Thyroid gland (tissue), 4 donors: Measurements from ENCODE around the gene PAX8.

Experiments
- CTCF ChIP-seq, 6 experiments: fragments of 200-600 bp in 3 of 6; fragments of 450-650 bp in 3 of 6; sonication (generic) in 3 of 6; IDR thresholded peaks; one replicate each; pipeline ENCODE4 v1.5.1; 2016 to 2019; ENCODE audit warnings: antibody characterized with exemption in 6 of 6, mild to moderate bottlenecking in 2 of 6, inconsistent platforms in 1 of 6, moderate library complexity in 1 of 6
- POLR2A ChIP-seq, 2 donors: fragments of 450-650 bp; IDR thresholded peaks; one replicate each; pipeline ENCODE4 v1.6.1; 2017; ENCODE audit warnings: antibody characterized with exemption in 2 of 2, mild to moderate bottlenecking in 2 of 2, moderate library complexity in 1 of 2

DNA sequence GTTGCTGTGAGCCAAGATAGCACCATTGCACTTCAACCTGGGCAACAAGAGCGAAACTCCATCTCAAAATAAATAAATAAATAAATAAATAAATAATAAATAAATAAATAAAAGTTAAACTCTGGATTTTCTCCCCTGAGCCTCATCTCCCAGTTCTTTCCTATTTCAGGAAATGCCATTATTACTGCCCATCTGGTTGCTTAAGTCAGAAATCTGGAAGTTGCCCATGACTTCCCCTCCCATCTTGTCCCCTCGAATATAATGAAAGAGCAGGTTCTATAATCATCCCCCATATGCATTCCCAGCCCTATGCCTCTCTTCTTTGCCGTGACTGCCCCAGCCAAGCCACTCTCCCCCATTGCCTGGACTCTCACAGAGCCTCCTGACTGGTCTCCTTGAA lies 109.1 kb downstream of the PAX8 start:
- TF ChIP-seq POLR2A (IDR thresholded peaks at IDR 0.05) (no peak), CTCF (IDR thresholded peaks at IDR 0.05) (no peak)
